ENCODE results near the gene CFAP410. TPM values are rescaled to one million over a fixed set of nuclear protein-coding genes. Genes with fewer than 3 reads are reported as not detected.
A peak's percentile ranks its signal among the peaks of the same experiment; 100 is the strongest.

Gene CFAP410
- total and polyA plus RNA-seq, 11 donors: 10.4 to 31.6 (median 16.4) TPM

DNA sequence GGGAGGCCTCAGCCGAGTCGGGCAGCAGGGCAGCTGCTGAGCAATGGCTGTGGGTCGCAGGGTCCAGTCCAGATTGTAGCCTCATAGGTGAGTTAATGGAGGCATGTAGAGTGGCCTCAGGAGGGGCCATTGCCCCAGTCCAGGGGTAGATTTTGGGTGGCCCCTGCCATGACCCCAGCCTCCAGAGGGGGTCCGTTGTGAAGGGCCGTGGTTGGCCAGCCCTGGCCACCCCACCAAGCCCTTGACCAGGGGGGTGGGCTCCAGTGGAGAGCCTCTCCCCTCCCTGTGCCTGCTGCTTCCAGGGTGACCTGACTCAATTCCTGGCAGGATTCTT is 40.3 kb upstream of the CFAP410 start:
- Histone ChIP-seq H3K9me3 (peaks cover 0 to 13% (median 7%) of the 10 kb centered on the region in 12 donors), H3K36me3 (peaks cover 0 to 64% (median 0%) of the 10 kb centered on the region in 9 donors), H3K4me3 (no peak overlapping the region), H3K4me1 (peaks cover 0 to 14% (median 0%) of the 10 kb centered on the region in 12 donors), H3K27ac (no peak overlapping the region), H3K27me3 (peaks cover 0 to 30% (median 5%) of the 10 kb centered on the region in 9 donors)
- DNase-seq (no peak), ATAC-seq (no peak)
- 76 to 85% (median 82%) methylated on average over 3 to 5 of the region's 5 CpGs for WGBS, 4 donors
- TF ChIP-seq CTCF (IDR thresholded peaks at IDR 0.05) (no peak), POLR2A (IDR thresholded peaks at IDR 0.05) (no peak)
- intact Hi-C loops (cut with DNase I): loop anchor here in 1 of 10 donors (10.0 kb wide), 1 partner anchor 65 kb away; no protein-coding TSS in a partner anchor

- peaks cover 0 to 58% (median 0%) of the 10 kb centered on the region in 9 donors for H3K36me3 ChIP-seq
- H3K27ac ChIP-seq: no peak overlapping the region
- WGBS, 4 donors: 88 to 93% (median 90%) methylated on average over 27 to 34 of the region's 34 CpGs
- H3K27me3 ChIP-seq: peaks cover 0 to 30% (median 5%) of the 10 kb centered on the region in 9 donors
- no peak for ATAC-seq
- H3K4me1 ChIP-seq: peaks cover 0 to 17% (median 0%) of the 10 kb centered on the region in 12 donors
- intact Hi-C loops (cut with DNase I): loop anchor here in 1 of 10 donors (10.0 kb wide), 1 partner anchor 64 kb away; no protein-coding TSS in a partner anchor
- peaks cover 0 to 7% (median 2%) of the 10 kb centered on the region in 12 donors for H3K9me3 ChIP-seq
- TF ChIP-seq POLR2A (IDR thresholded peaks at IDR 0.05) (no peak), CTCF (IDR thresholded peaks at IDR 0.05) (no peak)
- H3K4me3 ChIP-seq: no peak overlapping the region
- DNase-seq: peak in 1 of 5 donors; percentile 4
These were observed 39.7 kb upstream of the CFAP410 start for GRCh38 chr21:44378646-44379514.

- Histone ChIP-seq H3K27ac (no peak overlapping the region), H3K36me3 (peaks cover 0 to 50% (median 0%) of the 10 kb centered on the region in 9 donors), H3K27me3 (peaks cover 0 to 30% (median 5%) of the 10 kb centered on the region in 9 donors), H3K9me3 (peaks cover 0 to 2% (median 0%) of the 10 kb centered on the region in 12 donors), H3K4me1 (peaks cover 0 to 17% (median 0%) of the 10 kb centered on the region in 12 donors), H3K4me3 (no peak overlapping the region)
- intact Hi-C loops (cut with DNase I): loop anchor here in 1 of 10 donors (10.0 kb wide), 1 partner anchor 63 kb away; no protein-coding TSS in a partner anchor
- no peak for DNase-seq
- WGBS, 4 donors: 68 to 76% (median 71%) methylated on average over 19 to 22 of the region's 22 CpGs
- no peak for TF ChIP-seq POLR2A (IDR thresholded peaks at IDR 0.05)
- TF ChIP-seq CTCF (IDR thresholded peaks at IDR 0.05): no peak
- ATAC-seq: no peak
These were observed 38.9 kb upstream of the CFAP410 start for GRCh38 chr21:44377922-44378645.

All from heart left ventricle (tissue), 16 donors.